DMS79 treated with DMSO at 0.1 percent for 48 hours (cell line): Measurements from ENCODE around the gene ZNF383.
A peak's percentile ranks its signal among the peaks of the same experiment; 100 is the strongest.
"Not testable (repeated sequence)": the region's sequence is repeated elsewhere in the genome, so short reads cannot be mapped to it uniquely, and the experiment has no call there.

Experiments used
- DNase-seq: peaks from one replicate; lab custom pipeline; 2025; lab: John Stamatoyannopoulos, UW

ZNF383 gene

DNA sequence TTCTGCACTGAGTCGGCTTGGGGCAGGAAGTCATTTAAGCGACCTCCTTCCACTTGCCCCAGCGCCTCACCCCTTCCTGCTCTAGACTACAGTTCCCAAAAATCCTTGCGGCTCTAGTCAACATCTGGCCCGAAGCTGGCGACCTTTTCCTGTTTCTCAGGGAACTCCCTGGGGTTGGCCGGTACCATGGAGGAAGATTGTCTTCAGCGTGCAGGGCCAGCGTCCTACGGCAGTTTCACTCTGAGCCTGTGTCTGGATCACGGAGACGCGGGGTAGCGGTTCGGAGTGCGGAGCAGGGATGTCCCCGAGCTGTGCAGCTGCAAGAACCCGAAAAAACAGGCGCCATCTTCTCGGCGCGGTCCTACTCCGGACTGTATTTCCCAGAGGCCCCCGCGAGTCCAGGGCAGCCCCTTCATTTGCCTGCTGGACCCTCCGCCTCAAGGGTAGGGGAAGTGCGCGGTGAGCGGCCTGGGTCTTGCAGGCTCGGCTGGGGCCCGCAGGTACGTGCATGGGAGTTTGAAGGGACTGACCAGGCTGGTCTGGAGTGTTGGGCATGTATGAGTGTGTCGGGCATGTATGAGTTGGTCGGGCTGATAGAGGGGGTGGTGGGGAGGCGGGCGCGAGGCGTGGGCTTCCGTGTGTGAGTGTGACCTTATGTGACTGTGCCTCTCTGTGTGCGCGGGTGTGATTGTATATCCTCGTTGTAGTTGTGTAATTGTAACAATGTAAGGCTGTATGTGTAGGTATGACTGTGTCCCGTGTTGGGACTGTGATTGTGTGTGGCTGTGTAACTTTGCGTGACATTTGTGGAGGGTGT lies at the start of gene ZNF383:
TSS of gene ZNF383 (plus strand) at position 440 of the 817 bp plus-strand sequence. CDS start 12,240 bp downstream, outside the sequence.
- peak; percentile 95 for DNase-seq

DNA sequence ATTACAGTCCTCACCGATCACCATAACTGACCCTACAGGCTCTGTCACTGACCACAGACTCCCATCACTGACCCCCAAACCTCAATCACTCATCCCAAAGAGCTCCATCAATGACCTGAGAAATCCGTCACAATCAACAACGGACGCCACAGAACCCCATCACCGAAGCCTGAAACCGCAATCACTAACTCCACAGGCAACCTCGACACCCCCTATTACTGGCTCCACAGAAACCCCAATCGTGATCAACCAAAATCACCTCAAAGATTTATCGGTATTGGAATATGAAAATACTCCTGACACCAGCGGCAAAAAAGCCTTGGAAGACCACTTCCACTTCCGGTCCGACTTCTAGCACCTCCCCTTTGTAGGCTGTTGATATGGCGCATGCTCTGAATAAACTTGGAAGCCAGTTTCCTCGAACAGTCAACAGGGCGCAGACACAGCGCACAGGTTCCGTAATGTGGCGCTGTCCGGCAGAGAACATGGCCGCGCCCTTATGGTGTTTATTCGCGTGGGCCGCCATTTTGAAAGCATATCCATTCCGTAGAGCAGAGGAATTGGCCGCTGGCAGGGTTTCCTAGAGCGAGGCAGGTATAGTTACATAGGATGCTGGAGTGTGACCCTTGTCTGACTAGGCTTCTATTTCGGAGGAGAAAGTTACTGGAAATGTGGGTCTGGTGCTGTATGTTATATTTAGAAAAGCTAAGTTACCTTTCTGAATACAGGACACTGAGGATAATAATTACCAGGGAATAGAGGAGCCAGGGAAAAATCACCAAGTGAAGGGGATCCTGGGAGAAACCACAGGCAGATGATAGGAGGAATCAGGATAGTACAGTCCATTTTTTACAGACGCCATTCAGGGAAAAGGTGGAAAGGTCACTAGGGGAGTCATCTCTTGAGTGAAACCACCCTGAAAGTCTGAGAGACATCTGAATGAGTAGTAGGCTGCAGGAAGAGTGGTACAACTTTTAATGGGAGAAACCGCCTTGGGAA lies 45.3 kb upstream of the ZNF383 start, which contains the start of gene ZNF585A:
TSS of gene ZNF585A (minus strand) at position 328 of the 999 bp plus-strand sequence. CDS start 2,785 bp downstream, outside the sequence.
- DNase-seq: peak; percentile 98

- DNase-seq: not testable (repeated sequence)
These were observed 31.9 kb upstream of the ZNF383 start for GRCh38 chr19:37186071-37186470.

DNA sequence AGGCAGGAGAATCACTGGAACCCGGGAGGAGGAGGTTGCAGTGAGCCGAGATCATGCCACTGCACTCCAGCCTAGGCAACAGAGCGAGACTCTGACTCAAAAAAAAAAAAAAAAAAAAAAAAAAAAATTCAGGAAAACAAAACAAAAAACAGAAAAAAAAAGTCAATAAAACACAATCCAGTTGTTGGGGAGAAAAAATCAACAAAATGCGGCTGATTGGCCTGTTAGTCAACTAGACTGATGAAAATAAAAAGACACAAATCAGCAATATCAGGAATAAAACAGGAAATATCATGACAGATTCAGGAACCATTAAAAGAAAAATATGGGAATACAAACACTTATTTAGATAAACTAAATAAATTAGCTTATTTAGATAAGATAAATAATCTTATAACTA lies 22.8 kb upstream of the ZNF383 start:
- not testable (repeated sequence) for DNase-seq

- not testable (repeated sequence) for DNase-seq
These were observed 20.9 kb upstream of the ZNF383 start for GRCh38 chr19:37197115-37197514.

GRCh38 chr19:37197768-37198167 lies 20.2 kb upstream of the ZNF383 start:
- no peak for DNase-seq

DNA sequence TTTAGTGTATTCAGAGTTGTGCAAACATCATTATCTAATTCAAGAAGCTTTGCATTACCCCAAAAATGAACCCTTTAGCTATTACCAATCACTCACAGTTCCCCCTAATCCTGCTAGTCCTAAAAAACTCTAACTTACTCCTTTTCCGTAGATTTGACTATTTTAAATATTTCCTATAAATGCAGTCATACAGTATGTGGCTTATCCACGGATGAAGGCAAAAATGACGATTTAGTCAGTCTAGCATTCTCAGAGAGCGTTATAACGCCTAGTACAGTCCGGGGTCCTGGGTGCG lies 587 bp upstream of the ZNF383 start:
- no peak for DNase-seq

- no peak for DNase-seq
These were observed 550 bp downstream of the ZNF383 start for GRCh38 chr19:37218592-37218935.

DNA sequence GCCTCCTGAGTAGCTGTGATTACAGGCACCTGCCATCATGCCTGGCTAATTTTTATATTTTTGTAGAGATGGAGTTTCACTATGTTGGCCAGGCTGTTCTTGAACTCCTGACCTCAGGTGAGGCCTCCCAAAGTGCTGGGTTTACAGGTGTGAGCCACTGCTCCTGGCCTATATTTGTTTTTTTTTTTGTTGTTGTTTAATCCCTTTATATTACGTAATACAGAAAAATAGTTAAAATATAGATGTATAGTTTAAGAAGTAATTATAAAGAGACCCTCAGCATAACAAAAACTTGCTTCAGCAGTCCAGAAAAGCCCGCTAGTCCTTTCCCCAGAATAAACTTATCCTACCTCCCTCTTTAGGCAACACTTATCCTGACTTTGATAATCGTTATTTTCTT lies 2.4 kb downstream of the ZNF383 start:
- no peak for DNase-seq

- no peak for DNase-seq
These were observed 3.1 kb downstream of the ZNF383 start for GRCh38 chr19:37221136-37221535.

- no peak for DNase-seq
These were observed 8.2 kb downstream of the ZNF383 start for GRCh38 chr19:37226248-37226647.

GRCh38 chr19:37227996-37228395 lies 10.0 kb downstream of the ZNF383 start:
- DNase-seq: no peak

GRCh38 chr19:37243206-37243632 lies 25.2 kb downstream of the ZNF383 start:
- no peak for DNase-seq

DNA sequence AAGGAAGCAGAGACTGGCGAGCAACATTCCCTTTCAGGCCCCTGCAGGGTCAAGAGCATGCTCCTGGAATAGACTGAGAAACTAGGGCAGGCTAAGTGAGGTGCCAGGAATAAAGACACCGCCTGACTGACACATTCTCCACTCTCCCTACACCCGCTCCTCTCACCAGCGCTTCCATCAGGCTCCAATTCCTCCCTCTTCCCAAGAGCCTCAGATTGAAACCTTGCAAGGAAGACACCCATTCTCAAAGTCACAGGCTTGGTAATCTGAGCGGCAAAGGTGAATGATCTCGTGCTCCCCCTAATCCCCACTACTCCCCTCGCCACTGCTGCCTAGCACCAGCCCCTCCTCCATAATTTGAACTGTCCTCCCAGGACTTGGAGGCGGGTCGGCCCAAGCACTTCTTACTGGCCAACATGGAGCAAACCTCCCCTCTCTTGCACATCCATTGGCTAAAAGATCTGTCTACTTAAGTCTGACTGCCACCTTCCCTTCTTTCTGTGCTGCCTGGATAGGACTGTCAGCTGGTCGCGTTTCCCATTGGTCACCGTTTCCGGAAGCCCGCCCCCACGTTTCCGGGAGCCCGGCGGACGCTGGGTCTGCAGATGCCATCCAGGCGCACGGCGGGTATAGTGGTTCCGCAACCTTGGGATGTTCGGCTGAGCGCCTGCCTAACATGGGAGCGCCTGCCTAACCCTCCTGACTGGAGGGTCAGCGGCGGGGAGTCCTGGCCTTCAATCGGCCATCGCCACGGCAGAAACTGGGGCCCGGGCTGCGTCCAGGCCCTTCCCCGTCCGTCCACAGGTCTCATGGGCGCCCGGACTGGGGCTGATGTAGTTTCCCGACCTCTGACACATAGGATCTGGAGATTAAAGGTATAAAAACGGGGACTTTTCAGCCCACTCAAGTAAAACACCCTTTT lies 33.6 kb downstream of the ZNF383 start:
- DNase-seq: no peak

DNA sequence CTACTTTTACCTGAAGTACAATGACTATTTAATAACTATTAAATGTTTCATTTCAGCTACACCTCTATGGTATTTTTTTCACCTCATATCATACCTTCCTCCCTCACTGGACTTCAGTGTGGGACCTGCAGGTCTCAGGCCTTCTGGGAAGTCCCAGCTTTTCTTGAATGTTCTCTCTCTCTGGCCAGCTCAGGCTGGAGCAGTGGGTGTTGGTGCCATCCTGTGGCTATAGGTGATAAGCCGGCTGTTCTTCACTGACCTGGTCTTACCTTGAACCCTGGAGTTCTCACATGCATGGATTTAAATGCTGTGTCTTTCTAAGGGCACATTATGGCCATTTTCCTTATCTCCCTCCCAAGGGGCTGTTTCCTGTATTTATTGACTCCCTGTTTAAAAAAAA lies 45.0 kb downstream of the ZNF383 start:
- DNase-seq: not testable (repeated sequence)

DNA sequence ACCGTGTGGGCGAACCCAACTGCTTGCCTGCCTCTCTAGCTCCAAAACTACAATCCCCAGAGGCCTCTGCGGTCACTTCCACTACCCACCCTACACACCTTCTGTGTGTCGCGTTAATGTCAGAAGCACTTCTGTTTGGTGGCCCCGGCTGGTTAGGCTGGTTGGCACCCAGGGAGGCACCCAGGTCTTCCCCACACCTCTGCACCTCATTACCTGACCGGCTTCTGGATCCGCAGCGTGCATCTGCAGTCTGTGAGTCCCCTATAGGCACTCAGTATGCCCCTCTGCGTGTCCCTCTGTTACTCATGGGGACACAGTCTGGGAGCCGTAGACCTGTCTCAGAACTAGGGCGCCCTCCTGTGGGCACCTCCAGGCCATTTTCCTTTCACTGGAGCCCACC lies 49.0 kb downstream of the ZNF383 start:
- DNase-seq: not testable (repeated sequence)

- DNase-seq: not testable (repeated sequence)
These were observed 49.7 kb downstream of the ZNF383 start for GRCh38 chr19:37267755-37268154.

DNA sequence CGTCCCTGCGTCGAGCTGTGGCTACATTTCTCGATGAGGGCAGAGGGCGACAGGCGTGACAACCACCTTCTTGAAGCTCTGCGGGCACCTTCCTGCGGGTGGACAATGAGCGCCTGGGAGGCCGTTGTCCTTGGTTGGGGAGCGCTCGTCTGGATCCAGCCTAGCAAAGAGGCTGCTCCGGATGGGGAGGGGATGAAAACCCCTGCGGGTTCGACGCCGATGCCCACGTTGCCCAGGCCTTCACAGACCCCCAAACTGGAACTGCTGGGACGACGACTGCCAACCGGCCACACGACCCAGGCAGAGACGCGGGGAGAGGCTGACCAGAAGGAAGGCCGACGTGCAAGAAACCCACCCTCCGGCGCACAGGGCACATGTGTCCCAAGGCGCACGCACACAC lies 62.6 kb downstream of the ZNF383 start:
- not testable (repeated sequence) for DNase-seq

DNA sequence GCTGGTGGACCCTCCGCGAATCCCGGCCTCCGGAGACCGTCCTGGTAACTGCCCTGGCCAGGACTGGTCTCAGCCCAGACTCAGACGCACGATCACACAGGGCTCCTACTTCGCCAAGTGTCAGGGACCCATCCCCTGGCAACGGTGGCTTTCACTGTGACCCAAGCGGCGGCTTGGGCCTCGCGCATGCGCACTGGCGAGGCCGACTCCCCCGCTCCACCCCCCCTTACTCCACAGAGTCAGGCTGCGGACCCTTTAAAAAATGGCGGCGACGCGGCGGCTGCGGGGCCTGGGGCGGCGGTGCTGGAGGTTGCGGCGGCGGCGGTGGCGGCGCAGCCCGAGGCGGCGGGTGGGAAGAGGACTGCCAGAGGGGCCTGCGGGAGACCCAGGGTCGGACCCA lies 66.0 kb downstream of the ZNF383 start:
- DNase-seq: not testable (repeated sequence)

GRCh38 chr19:37289229-37289628 lies 71.2 kb downstream of the ZNF383 start:
- DNase-seq: not testable (repeated sequence)
